Endothelial cell (in vitro differentiated cells): ENCODE measurements around the gene FES. TPM values are rescaled to one million over a fixed set of nuclear protein-coding genes. Genes with fewer than 3 reads are reported as not detected.

Source experiments
- DNase-seq: peaks from one replicate; pipeline ENCODE4 v3.0.0; 2021; ENCODE audit warnings: low spot score
- H3K27ac Mint-ChIP-seq: one replicate; pipeline ENCODE4 v1.8.0; 2021; ENCODE audit warnings: mixed read lengths, inconsistent platforms; ENCODE audit not compliant: unreplicated experiment
- H3K27me3 Mint-ChIP-seq: one replicate; pipeline ENCODE4 v1.8.0; 2021; ENCODE audit warnings: mild to moderate bottlenecking, moderate library complexity, mixed read lengths, inconsistent platforms; ENCODE audit not compliant: unreplicated experiment
- H3K36me3 Mint-ChIP-seq: one replicate; pipeline ENCODE4 v1.8.0; 2021; ENCODE audit warnings: mild to moderate bottlenecking, low read depth, mixed read lengths, inconsistent platforms; ENCODE audit not compliant: unreplicated experiment
- H3K4me1 Mint-ChIP-seq: one replicate; pipeline ENCODE4 v1.8.0; 2021; ENCODE audit warnings: mild to moderate bottlenecking, mixed read lengths, inconsistent platforms; ENCODE audit not compliant: unreplicated experiment
- H3K4me3 Mint-ChIP-seq: one replicate; pipeline ENCODE4 v1.8.0; 2021; ENCODE audit warnings: mild to moderate bottlenecking, mixed read lengths, inconsistent platforms; ENCODE audit not compliant: unreplicated experiment
- H3K9me3 Mint-ChIP-seq: one replicate; pipeline ENCODE4 v1.8.0; 2021; ENCODE audit warnings: mixed read lengths, inconsistent platforms; ENCODE audit not compliant: unreplicated experiment
- CTCF ChIP-seq: fragments of 200-600 bp; sonication (generic); IDR thresholded peaks from one replicate; pipeline ENCODE4 v1.5.0; 2021; ENCODE audit warnings: antibody characterized with exemption; ENCODE audit not compliant: unreplicated experiment
- total RNA-seq: library from RNA; stranded (reverse); fragmentation: NEBNext Ultra II Directional; extraction: Animal tissue kit (Norgen Biotek cat#: 25700); gene quantifications from one replicate; pipeline ENCODE4 v1.2.1, GENCODE V29; 2021; ENCODE audit not compliant: unreplicated experiment

Gene FES
- total RNA-seq, 1 donor from 2014 or later: 56.3 TPM

- no peaks in the 10 kb centered on the region for H3K36me3 Mint-ChIP-seq
- TF ChIP-seq CTCF: no peak
- DNase-seq: no peak
- H3K4me1 Mint-ChIP-seq: peaks cover 20% of the 10 kb centered on the region
- H3K4me3 Mint-ChIP-seq: no peak overlapping the region
- peaks cover 11% of the 10 kb centered on the region for H3K27me3 Mint-ChIP-seq
- no peak overlapping the region for H3K27ac Mint-ChIP-seq
- no peaks in the 10 kb centered on the region for H3K9me3 Mint-ChIP-seq
Observed at GRCh38 chr15:90857337-90857736, 27.0 kb upstream of the FES start.

GRCh38 chr15:90857883-90858443 is 26.3 kb upstream of the FES start:
- no peaks in the 10 kb centered on the region for H3K9me3 Mint-ChIP-seq
- H3K4me1 Mint-ChIP-seq: peaks cover 20% of the 10 kb centered on the region
- no peak overlapping the region for H3K4me3 Mint-ChIP-seq
- no peak for TF ChIP-seq CTCF
- DNase-seq: no peak
- peaks cover 11% of the 10 kb centered on the region for H3K27me3 Mint-ChIP-seq
- no peaks in the 10 kb centered on the region for H3K36me3 Mint-ChIP-seq
- H3K27ac Mint-ChIP-seq: no peak overlapping the region

- Mint-ChIP-seq H3K27ac (no peak overlapping the region), H3K36me3 (no peaks in the 10 kb centered on the region), H3K27me3 (peaks cover 11% of the 10 kb centered on the region), H3K4me1 (peaks cover 20% of the 10 kb centered on the region), H3K4me3 (no peak overlapping the region), H3K9me3 (no peaks in the 10 kb centered on the region)
- no peak for DNase-seq
- no peak for TF ChIP-seq CTCF
Observed at GRCh38 chr15:90859234-90860131, 24.8 kb upstream of the FES start.

GRCh38 chr15:90860450-90860849 is 23.9 kb upstream of the FES start:
- Mint-ChIP-seq H3K27me3 (peaks cover 11% of the 10 kb centered on the region), H3K27ac (no peak overlapping the region), H3K4me3 (no peak overlapping the region), H3K9me3 (no peaks in the 10 kb centered on the region), H3K36me3 (no peaks in the 10 kb centered on the region), H3K4me1 (peaks cover 20% of the 10 kb centered on the region)
- DNase-seq: no peak
- TF ChIP-seq CTCF: no peak
